ENCODE data around the gene CDK3. TPM values are rescaled to one million over a fixed set of nuclear protein-coding genes. Genes with fewer than 3 reads are reported as not detected.

The CDK3 gene
- total and polyA plus RNA-seq, 2 donors (not counting 3 experiments of a cell fraction or from before 2014, with no cell fraction given), result 8.5 to 8.7 TPM

DNA sequence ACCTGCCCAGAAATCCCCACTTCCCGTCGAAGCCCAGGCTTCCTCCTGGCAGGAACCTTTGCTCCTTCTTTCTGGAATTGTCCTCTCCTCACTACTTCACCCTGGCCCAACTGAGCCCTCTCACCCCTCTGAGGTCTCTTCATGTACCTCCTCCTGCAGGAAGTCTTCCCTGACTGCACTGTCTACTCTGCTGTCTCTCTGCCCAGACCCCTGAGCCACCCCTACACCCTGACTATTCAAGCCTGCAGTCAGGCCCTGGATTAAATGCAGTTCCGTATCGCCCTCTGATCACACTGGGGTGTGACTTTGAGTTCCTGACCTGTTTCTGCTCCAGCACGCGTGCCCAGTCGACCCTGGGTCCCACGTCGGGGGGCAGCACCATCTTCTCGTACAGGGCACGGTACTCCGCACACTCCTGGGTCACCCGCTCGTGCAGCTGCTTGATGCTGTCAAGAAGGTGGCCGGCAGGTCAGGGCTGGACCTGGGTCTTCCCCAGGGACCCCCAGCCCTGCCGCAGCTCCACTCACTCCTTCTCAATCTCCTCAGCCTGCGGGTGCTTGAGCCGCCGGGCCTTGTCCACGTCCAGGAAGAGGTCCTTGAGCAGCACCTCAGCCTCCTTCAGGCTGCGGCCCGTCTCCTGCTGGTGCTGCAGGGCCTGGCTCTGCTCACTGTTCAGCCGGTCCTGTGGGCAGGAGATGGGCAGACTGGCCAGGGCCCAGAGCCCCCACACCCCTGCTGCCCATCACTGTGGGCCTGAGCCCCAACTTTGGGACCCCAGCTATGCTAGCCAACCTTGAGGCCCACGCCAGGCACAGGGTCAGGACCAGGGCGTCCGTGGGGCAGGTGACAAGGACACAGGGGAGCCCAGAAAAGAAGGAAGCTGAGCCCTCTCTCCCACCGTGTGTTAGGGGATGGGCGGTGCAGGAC lies 22.6 kb downstream of the CDK3 start:
- H3K27me3 ChIP-seq (ENCODE audit: control insufficient read depth in 2 of 2, insufficient read depth in 2 of 2, low read length in 2 of 2), result no peaks in the 10 kb centered on the region
- no peaks in the 10 kb centered on the region for H3K79me2 ChIP-seq (ENCODE audit: control insufficient read depth, insufficient read depth, low read length)
- no peak overlapping the region for H3K4me3 ChIP-seq (replicated peaks in 1 of 3; ENCODE audit: insufficient read depth in 1 of 3, low read depth in 1 of 3, low read length in 3 of 3)
- no peak overlapping the region for H3K27ac ChIP-seq (ENCODE audit: insufficient read depth, low read depth, low read length)
- intact Hi-C loops (cut with micrococcal nuclease) (no loop called here), dilution Hi-C loops (cut with MboI; ENCODE audit: extremely low pct_ligation_motif_present, low sequenced_read_pairs) (no loop called here)
- no peak overlapping the region for H3K9ac ChIP-seq (replicated peaks; ENCODE audit: extremely low read depth, insufficient read depth, low read length)
- H3K9me1 ChIP-seq (replicated peaks; ENCODE audit: control insufficient read depth, extremely low read depth, insufficient read depth, low read length), result no peaks in the 10 kb centered on the region
- H3K4me1 ChIP-seq (ENCODE audit: control insufficient read depth, extremely low read depth, insufficient read depth, low read length), result no peaks in the 10 kb centered on the region
- no peaks in the 10 kb centered on the region for H4K20me1 ChIP-seq (replicated peaks; ENCODE audit: control insufficient read depth, extremely low read depth, insufficient read depth, low read length)
- TF ChIP-seq CTCF (IDR thresholded peaks at IDR 0.05; ENCODE audit: extremely low read depth in 1 of 2, insufficient read depth in 1 of 2, low read depth in 1 of 2, low read length in 2 of 2) (no peak), EZH2 (IDR thresholded peaks at IDR 0.05; ENCODE audit: borderline replicate concordance, low read depth, low read length, severe bottlenecking) (no peak), MAX (IDR thresholded peaks at IDR 0.05; ENCODE audit: insufficient read depth, insufficient read length) (no peak), JUN (IDR thresholded peaks at IDR 0.05; ENCODE audit: borderline replicate concordance, insufficient read depth, insufficient read length, low read depth) (no peak), GATA2 (IDR thresholded peaks at IDR 0.05; ENCODE audit: insufficient read depth, insufficient read length, low read depth, low read length) (no peak), POLR2AphosphoS5 (IDR thresholded peaks at IDR 0.05; ENCODE audit: insufficient read depth, low read depth, low read length) (no peak), FOS (IDR thresholded peaks at IDR 0.05; ENCODE audit: borderline replicate concordance, insufficient read depth, low read length) (no peak), MYC (IDR thresholded peaks at IDR 0.05; ENCODE audit: low read depth, low read length) (no peak)
- H3K9me3 ChIP-seq (replicated peaks; ENCODE audit: control insufficient read depth, insufficient read depth, low read length), result no peaks in the 10 kb centered on the region
- H3K36me3 ChIP-seq (ENCODE audit: control insufficient read depth in 2 of 2, extremely low read depth in 1 of 2, insufficient read depth in 2 of 2, low read length in 2 of 2), result no peaks in the 10 kb centered on the region
- CTCF ChIA-PET, result interaction anchor here (0.9 kb wide), 1 partner anchor 9 kb away, joined by 3 read pairs; no protein-coding TSS in a partner anchor
- POLR2A ChIA-PET, result no interaction called here
- no peak overlapping the region for H3K4me2 ChIP-seq (ENCODE audit: insufficient read depth, low read length)
- DNase-seq (ENCODE audit: low read depth, low spot score) (no peak), FAIRE-seq (no peak)
- BruUV-seq (replicated peaks), result no TSS peak
- no peak overlapping the region for H2AFZ ChIP-seq (ENCODE audit: low read depth, low read length)
